ENCODE data around the gene AFM.

- TF ChIP-seq, protein P1, sequence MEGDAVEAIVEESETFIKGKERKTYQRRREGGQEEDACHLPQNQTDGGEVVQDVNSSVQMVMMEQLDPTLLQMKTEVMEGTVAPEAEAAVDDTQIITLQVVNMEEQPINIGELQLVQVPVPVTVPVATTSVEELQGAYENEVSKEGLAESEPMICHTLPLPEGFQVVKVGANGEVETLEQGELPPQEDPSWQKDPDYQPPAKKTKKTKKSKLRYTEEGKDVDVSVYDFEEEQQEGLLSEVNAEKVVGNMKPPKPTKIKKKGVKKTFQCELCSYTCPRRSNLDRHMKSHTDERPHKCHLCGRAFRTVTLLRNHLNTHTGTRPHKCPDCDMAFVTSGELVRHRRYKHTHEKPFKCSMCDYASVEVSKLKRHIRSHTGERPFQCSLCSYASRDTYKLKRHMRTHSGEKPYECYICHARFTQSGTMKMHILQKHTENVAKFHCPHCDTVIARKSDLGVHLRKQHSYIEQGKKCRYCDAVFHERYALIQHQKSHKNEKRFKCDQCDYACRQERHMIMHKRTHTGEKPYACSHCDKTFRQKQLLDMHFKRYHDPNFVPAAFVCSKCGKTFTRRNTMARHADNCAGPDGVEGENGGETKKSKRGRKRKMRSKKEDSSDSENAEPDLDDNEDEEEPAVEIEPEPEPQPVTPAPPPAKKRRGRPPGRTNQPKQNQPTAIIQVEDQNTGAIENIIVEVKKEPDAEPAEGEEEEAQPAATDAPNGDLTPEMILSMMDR (conservative IDR thresholded peaks at IDR 0.05; ENCODE audit: low read length): no peak
- TF ChIP-seq EZH2phosphoT487 (IDR thresholded peaks at IDR 0.05; ENCODE audit: borderline replicate concordance): no peak
Measured at GRCh38 chr4:73431813-73432168, 49.8 kb upstream of the AFM start.

All from Loucy (cell line).